Stimulated activated CD4-positive, alpha-beta T cell treated with anti-CD3 and anti-CD28 coated beads, Interleukin-2, amount 100 ng/mL, for 48 hours (primary cell): ENCODE results near the gene P2RX5.
"Not testable (repeated sequence)": the region's sequence is repeated elsewhere in the genome, so short reads cannot be mapped to it uniquely, and the experiment has no call there.

ENCODE experiments used
- DNase-seq, 2 donors: peaks; one replicate each; pipeline ENCODE4 v3.0.0-alpha.2; 2020

The P2RX5 gene, protein sequence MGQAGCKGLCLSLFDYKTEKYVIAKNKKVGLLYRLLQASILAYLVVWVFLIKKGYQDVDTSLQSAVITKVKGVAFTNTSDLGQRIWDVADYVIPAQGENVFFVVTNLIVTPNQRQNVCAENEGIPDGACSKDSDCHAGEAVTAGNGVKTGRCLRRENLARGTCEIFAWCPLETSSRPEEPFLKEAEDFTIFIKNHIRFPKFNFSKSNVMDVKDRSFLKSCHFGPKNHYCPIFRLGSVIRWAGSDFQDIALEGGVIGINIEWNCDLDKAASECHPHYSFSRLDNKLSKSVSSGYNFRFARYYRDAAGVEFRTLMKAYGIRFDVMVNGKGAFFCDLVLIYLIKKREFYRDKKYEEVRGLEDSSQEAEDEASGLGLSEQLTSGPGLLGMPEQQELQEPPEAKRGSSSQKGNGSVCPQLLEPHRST

GRCh38 chr17:3695723-3696411 lies at the start of gene P2RX5:
Gene P2RX5, minus strand, starts transcription at chr17:3696155. Its CDS starts 150 bp downstream, at chr17:3696005.
- DNase-seq = peak in 1 of 2 donors; percentile 41

DNA sequence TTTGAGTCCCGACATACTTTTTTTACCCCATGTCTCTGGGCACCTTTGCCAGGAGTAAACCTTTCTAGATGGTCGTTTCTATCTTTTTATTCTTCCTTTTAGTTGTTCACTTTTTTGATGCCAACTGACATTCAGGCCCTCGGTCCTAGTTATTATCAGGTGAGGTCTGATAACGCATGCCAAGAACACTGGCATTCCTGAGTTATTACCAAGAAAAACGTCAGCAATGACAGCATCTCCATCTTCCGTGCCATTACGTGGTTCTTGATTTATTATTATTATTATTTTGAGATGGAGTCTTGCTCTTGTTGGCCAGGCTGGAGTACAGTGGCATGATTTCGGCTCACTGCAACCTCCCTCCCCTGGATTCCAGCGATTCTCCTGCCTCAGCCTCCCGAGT lies 49.1 kb upstream of the P2RX5 start:
- DNase-seq = no peak

GRCh38 chr17:3744014-3744413 lies 48.1 kb upstream of the P2RX5 start:
- DNase-seq = no peak

GRCh38 chr17:3740611-3741073 lies 44.7 kb upstream of the P2RX5 start:
- DNase-seq = no peak

DNA sequence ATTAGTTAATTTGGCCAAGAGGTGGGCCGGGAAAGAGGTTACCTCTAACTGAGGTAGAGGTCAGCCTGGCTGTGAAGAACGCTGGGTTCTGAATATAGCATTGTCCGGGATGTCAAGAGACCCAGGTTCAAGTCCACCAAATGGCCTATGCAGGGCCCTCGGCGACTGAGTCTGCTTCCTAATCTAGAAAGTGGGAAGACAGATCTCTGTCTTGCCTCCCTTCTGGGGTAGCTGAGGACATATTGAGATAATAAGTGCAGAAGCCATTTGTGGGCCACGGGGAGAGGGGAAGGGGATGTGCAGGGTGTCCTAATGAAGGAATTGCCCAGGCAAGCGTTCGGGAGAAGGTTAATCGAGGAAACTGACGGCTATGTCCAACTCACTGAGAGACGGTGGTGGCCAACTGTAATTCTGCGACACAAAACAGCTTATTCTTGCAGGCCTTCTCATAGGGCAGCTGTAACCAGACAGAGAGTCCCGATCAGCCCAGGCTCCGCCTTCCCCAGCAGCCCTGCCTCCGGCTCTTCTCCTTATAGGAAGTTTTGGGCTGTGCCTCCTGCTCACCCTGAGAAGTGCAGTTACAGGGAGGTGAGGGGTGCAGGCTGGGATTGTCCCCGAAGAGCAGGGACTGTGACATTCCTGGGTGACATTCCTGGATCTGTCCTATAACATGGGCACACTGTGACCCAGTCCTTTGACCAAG lies 43.6 kb upstream of the P2RX5 start:
- no peak for DNase-seq

- peak; percentile 47 to 61 for DNase-seq
Measured at GRCh38 chr17:3738562-3739295, 42.8 kb upstream of the P2RX5 start.

DNA sequence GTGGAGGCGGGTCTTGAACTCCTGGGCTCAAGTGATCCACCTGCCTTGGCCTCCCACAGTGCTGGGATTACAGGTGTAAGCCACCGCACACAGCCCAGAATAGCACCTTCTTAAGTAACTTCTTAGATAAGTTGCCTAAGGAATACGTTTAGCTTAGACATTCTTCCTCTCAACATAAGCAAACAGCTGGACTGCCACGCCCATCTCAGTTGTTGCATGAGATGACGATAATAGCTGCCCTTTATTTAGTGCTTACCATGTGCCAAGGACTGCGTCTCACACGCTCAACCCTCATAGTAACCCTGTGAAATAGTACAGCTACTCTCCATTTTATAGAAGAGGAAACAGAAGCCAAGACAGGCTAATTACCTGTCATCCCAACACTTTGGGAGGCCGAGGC lies 39.6 kb upstream of the P2RX5 start:
- DNase-seq = no peak

- DNase-seq = not testable (repeated sequence)
Measured at GRCh38 chr17:3734911-3735276, 38.9 kb upstream of the P2RX5 start.

GRCh38 chr17:3732210-3732621 lies 36.3 kb upstream of the P2RX5 start:
- DNase-seq = no peak

GRCh38 chr17:3730881-3731429 lies 35.0 kb upstream of the P2RX5 start:
- no peak for DNase-seq

- DNase-seq = no peak
Measured at GRCh38 chr17:3729881-3730280, 33.9 kb upstream of the P2RX5 start.

DNA sequence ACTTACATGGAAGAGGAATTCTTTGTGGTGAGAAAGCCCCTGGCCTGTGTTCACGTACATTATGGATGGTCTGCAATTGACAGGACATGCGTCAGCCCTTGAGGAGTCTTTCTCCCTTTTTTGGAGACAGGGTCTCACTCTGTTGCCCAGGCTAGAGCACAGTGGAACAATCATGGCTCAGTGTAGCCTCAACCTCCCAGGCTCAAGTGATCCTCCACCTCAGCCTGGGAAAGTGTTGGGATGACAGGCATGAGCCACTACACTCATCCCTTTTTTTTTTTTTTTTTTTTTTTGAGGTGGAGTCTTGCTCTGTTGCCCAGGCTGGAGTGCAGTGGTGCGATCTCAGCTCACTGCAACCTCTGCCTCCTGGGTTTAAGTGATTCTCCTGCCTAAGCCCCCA lies 32.1 kb upstream of the P2RX5 start:
- not testable (repeated sequence) for DNase-seq

- no peak for DNase-seq
Measured at GRCh38 chr17:3727041-3727440, 31.1 kb upstream of the P2RX5 start.

GRCh38 chr17:3724378-3725077 lies 28.6 kb upstream of the P2RX5 start:
- no peak for DNase-seq

DNA sequence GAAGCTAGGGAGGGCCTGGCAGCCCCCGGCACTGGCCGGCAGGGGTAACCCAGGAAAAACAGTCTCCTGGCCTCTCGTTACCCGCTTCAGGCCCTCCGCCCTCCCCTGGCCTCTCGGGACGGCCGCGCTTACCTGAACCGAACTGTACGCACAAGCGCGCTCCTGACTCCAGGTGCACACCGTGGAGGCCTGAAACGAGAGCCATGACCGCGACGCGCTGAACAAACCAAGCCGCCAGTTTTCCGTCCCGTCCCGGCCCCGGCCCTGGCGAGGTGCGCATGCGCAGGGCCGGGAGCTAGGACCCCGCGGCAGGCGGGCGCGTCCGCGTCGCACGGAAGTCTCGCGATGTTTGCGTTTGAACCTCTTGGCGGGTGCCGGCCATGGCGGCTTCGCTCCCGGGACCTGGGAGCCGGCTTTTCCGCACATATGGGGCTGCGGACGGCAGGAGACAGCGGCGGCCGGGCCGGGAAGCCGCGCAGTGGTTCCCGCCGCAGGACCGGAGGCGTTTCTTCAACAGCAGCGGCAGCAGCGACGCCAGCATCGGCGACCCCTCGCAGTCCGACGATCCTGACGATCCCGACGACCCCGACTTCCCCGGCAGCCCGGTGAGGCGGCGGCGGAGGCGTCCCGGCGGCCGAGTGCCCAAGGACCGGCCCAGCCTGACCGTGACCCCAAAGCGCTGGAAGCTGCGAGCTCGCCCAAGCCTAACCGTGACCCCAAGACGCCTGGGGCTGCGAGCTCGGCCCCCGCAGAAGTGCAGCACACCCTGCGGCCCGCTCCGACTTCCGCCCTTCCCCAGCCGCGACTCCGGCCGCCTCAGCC lies 27.8 kb upstream of the P2RX5 start, which contains the start of gene HASPIN:
TSS of gene HASPIN (plus strand) at position 348 of the 822 bp plus-strand sequence. CDS start at position 381, 33 bp downstream.
- DNase-seq = peak; percentile 92 to 96

DNA sequence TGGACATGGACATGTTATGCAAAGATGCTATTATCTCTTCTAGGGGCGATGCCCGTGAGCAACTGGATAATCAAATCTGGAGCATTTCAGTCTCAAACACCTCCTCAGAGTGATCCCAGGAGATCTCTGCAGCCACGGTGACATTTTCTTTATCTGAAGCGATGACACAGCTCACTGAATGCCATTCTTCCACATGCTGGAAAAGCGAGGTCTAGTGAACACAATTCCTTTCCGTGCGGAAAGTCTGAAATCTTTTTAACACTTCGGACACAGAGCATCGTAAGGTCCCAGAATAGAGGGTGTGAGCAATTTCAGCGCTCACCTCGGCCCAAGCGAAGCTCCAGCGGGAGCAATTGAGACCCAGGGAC lies 27.2 kb upstream of the P2RX5 start:
- DNase-seq = no peak

- no peak for DNase-seq
Measured at GRCh38 chr17:3722716-3723115, 26.8 kb upstream of the P2RX5 start.

- DNase-seq = no peak
Measured at GRCh38 chr17:3719265-3719664, 23.3 kb upstream of the P2RX5 start.

GRCh38 chr17:3718201-3718600 lies 22.2 kb upstream of the P2RX5 start:
- no peak for DNase-seq

GRCh38 chr17:3715296-3715695 lies 19.3 kb upstream of the P2RX5 start:
- no peak for DNase-seq
